ENCODE data around the gene MGLL. TPM values are rescaled to one million over a fixed set of nuclear protein-coding genes. Genes with fewer than 3 reads are reported as not detected.

MGLL gene
- total RNA-seq, 1 experiment from 2014 or later = 0.94 TPM

GRCh38 chr3:127729556-127730056 is 92.7 kb downstream of the MGLL start (continued):
- TF ChIP-seq AFF4 (CRISPR knock-in tag; IDR thresholded peaks at IDR 0.05; ENCODE audit: borderline replicate concordance) (no peak), ZNF263 (CRISPR knock-in tag; IDR thresholded peaks at IDR 0.05; ENCODE audit: low read depth) (no peak), MXD4 (CRISPR knock-in tag; IDR thresholded peaks at IDR 0.05; ENCODE audit: borderline replicate concordance) (no peak), KAT7 (CRISPR knock-in tag; IDR thresholded peaks at IDR 0.05; ENCODE audit: borderline replicate concordance) (no peak)

- H3K9me3 Mint-ChIP-seq = peaks cover 15% of the 10 kb centered on the region
- H3K4me3 Mint-ChIP-seq = no peak overlapping the region
- H3K27ac Mint-ChIP-seq = no peak overlapping the region
- ATAC-seq (no peak), DNase-seq (ENCODE audit: low spot score) (no peak)
- POLR2A ChIA-PET = no interaction called here
- CTCF ChIA-PET = no interaction called here
- H3K27me3 Mint-ChIP-seq (ENCODE audit: low read depth) = peaks cover 17% of the 10 kb centered on the region
- TF ChIP-seq ZBTB21 (CRISPR knock-in tag; IDR thresholded peaks at IDR 0.05; ENCODE audit: borderline replicate concordance) (no peak), ZNF396 (CRISPR knock-in tag; IDR thresholded peaks at IDR 0.05; ENCODE audit: borderline replicate concordance) (no peak), CTCF (IDR thresholded peaks at IDR 0.05) (no peak), ATF1 (CRISPR knock-in tag; IDR thresholded peaks at IDR 0.05) (no peak), GTF2I (CRISPR knock-in tag; conservative IDR thresholded peaks at IDR 0.05) (no peak), FOXJ3 (CRISPR knock-in tag; IDR thresholded peaks at IDR 0.05; ENCODE audit: borderline replicate concordance) (no peak), ZNF263 (CRISPR knock-in tag; IDR thresholded peaks at IDR 0.05; ENCODE audit: low read depth) (no peak), IRF1 (CRISPR knock-in tag; IDR thresholded peaks at IDR 0.05) (no peak), ATF6 (CRISPR knock-in tag; IDR thresholded peaks at IDR 0.05) (no peak), KAT7 (CRISPR knock-in tag; IDR thresholded peaks at IDR 0.05; ENCODE audit: borderline replicate concordance) (no peak), ZBTB43 (CRISPR knock-in tag; IDR thresholded peaks at IDR 0.05) (no peak), ARID4B (CRISPR knock-in tag; IDR thresholded peaks at IDR 0.05; ENCODE audit: borderline replicate concordance) (no peak), ETV6 (CRISPR knock-in tag; IDR thresholded peaks at IDR 0.05) (no peak), IRF2 (CRISPR knock-in tag; IDR thresholded peaks at IDR 0.05; ENCODE audit: borderline replicate concordance, low read depth) (no peak)
- peaks cover 8% of the 10 kb centered on the region; the same call in 1 of the 2 replicates for H3K36me3 Mint-ChIP-seq
- peaks cover 24% of the 10 kb centered on the region for H3K4me1 Mint-ChIP-seq
Measured at GRCh38 chr3:127728417-127729015, 93.8 kb downstream of the MGLL start.
